ENCODE data around the gene COL5A2. TPM values are rescaled to one million over a fixed set of nuclear protein-coding genes. Genes with fewer than 3 reads are reported as not detected.

COL5A2 gene
- total RNA-seq, 2 donors from 2014 or later = 8.2 to 17.6 TPM

DNA sequence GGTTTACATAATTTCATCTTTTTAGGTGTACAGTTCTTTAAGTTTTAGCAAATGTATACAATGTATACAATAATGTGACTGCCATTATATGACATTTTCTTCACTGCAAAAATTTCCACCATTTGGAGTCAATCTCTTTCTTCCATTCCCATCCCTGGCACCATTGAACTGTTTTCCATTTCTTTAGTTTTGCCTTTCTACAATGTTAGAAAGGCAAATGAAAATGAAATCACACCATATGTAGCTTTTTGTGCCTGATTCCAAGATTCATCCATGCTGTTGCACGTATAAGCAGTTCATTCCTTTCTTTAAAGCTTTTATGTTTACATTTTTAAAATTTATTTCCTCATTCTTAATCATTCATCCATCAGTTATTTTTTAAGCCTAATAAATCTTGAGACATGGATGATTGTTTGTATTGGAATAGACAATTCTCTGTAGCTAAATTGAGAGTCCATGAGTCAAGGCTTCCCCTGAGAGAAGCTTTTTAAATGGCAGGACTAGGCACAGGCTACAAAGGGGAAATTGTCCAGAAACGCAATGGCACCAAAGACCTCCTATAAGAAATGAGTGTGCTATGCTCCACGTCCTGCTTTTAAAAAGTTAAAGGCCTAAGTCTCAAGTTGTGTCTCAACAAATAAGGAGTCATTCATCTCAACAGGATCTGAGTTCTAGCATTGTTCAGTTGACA is 8.7 kb upstream of the COL5A2 start:
- DNase-seq (ENCODE audit: low spot score) = no peak
- intact Hi-C loops (cut with DNase I) = no loop called here
- WGBS = 67% methylated on average over 3 of the region's 3 CpGs
- Histone ChIP-seq H3K9me3 (no peaks in the 10 kb centered on the region), H3K27me3 (replicated peaks; ENCODE audit: insufficient read depth) (no peaks in the 10 kb centered on the region), H3K27ac (no peak overlapping the region), H3K36me3 (no peaks in the 10 kb centered on the region), H3K4me1 (replicated peaks) (no peaks in the 10 kb centered on the region), H3K4me3 (no peak overlapping the region)
- TF ChIP-seq POLR2AphosphoS5 (IDR thresholded peaks at IDR 0.05) = no peak
- TF ChIP-seq, protein P1, sequence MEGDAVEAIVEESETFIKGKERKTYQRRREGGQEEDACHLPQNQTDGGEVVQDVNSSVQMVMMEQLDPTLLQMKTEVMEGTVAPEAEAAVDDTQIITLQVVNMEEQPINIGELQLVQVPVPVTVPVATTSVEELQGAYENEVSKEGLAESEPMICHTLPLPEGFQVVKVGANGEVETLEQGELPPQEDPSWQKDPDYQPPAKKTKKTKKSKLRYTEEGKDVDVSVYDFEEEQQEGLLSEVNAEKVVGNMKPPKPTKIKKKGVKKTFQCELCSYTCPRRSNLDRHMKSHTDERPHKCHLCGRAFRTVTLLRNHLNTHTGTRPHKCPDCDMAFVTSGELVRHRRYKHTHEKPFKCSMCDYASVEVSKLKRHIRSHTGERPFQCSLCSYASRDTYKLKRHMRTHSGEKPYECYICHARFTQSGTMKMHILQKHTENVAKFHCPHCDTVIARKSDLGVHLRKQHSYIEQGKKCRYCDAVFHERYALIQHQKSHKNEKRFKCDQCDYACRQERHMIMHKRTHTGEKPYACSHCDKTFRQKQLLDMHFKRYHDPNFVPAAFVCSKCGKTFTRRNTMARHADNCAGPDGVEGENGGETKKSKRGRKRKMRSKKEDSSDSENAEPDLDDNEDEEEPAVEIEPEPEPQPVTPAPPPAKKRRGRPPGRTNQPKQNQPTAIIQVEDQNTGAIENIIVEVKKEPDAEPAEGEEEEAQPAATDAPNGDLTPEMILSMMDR (IDR thresholded peaks at IDR 0.05) = no peak
- no peak for TF ChIP-seq POLR2A (IDR thresholded peaks at IDR 0.05)

DNA sequence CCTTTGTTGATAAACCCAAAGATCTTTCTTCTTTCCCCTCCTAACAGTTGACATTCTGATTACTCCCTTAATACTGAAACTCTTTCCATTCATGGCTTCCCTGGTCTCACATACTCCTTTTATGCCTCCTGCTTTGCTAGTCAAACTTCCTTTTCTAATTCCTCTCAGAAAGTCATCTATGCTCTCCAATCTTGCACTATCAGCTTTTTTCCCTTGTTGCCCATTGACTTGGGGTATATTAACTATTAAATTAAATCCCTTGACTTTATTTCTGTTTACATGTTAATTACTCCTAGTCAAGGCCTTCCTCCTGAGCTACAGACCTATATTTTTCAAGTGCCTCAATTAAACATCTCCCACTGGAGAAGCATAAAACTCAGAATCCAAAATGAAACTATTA is 3.6 kb upstream of the COL5A2 start:
- no peak overlapping the region for H3K27ac ChIP-seq
- H3K4me3 ChIP-seq = no peak overlapping the region
- no peak for TF ChIP-seq POLR2AphosphoS5 (IDR thresholded peaks at IDR 0.05)
- H3K4me1 ChIP-seq (replicated peaks) = no peaks in the 10 kb centered on the region
- no peak for DNase-seq (ENCODE audit: low spot score)
- no peaks in the 10 kb centered on the region for H3K27me3 ChIP-seq (replicated peaks; ENCODE audit: insufficient read depth)
- intact Hi-C loops (cut with DNase I) = no loop called here
- no peaks in the 10 kb centered on the region for H3K9me3 ChIP-seq
- H3K36me3 ChIP-seq = no peaks in the 10 kb centered on the region

DNA sequence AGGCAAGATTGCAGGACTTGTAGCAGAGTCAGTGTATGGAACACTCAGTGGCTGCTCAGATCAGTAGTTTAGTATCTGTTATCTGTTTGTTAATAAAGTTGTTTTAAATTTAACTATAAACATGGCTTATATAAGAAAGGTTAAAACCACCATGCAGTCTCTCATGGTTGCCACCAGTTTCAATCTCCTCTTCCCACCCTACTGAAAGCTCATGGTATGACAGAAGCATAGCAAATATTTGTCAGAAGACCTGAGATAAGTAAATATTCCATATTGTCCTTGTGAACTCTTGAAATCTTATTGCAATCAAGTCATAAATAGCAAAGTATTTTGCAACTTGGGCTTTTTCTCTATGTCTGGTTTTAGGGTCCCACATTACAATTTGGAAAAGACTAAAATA is 2.1 kb upstream of the COL5A2 start:
- H3K36me3 ChIP-seq = no peaks in the 10 kb centered on the region
- TF ChIP-seq POLR2AphosphoS5 (IDR thresholded peaks at IDR 0.05) (no peak), POLR2A (IDR thresholded peaks at IDR 0.05) (no peak)
- TF ChIP-seq, protein P1 (IDR thresholded peaks at IDR 0.05) = no peak

DNA sequence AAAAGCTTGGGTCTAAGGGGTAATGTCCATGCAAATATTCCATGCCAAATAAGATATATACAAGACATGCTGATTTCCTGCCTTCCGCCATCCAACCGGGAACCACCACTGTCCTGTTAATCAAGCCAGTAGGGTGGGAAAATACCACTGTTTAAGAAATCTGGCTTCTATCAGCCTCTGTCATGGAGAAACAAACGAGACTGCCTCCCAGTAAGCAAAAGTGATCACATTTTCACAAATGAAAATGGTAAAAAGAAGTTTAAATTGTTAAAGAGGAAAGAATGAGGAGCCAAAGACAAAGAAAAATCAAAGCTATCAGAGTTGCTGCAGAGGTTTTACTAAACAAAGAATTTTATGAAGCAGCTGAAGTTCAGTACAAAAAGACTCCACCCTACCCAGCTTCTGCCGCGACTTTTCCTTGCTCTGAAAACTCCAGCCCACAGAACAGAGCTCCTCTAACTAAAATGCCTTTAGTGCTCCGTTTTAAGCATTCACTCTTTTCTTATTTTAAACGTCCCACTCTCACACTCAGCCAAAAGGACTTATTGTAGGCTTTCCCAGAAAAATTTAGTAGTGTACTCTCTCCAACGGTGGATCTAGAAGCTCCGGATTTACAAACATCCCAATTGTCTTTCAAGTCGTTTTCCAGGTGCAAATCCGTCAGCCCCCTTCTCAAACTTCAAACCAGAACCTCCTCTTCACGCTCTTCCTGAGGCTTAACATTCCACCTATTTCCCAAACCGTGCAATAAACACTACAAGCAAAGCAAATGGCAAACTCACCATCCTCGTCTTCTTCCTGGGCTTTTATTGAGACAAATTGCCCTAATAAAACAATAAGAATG is 613 bp downstream of the COL5A2 start:
- Histone ChIP-seq H3K27me3 (replicated peaks; ENCODE audit: insufficient read depth) (no peaks in the 10 kb centered on the region), H3K4me3 (peak overlapping the region; percentile 25 to 27), H3K27ac (peak overlapping the region; percentile 2 to 53), H3K4me1 (replicated peaks) (no peaks in the 10 kb centered on the region), H3K9me3 (no peaks in the 10 kb centered on the region), H3K36me3 (no peaks in the 10 kb centered on the region)
- intact Hi-C loops (cut with DNase I) = loop anchor here (5.0 kb wide), 1 partner anchor 62 kb away; no protein-coding TSS in a partner anchor
- no peak for DNase-seq (ENCODE audit: low spot score)
- no peak for TF ChIP-seq POLR2AphosphoS5 (IDR thresholded peaks at IDR 0.05)
- TF ChIP-seq, protein P1 (IDR thresholded peaks at IDR 0.05) = no peak
- TF ChIP-seq POLR2A (IDR thresholded peaks at IDR 0.05) = no peak
- WGBS = 3% methylated on average over 14 of the region's 14 CpGs

More for the DNA sequence above, 2.1 kb upstream of the COL5A2 start:
- Histone ChIP-seq H3K4me1 (replicated peaks) (no peaks in the 10 kb centered on the region), H3K4me3 (no peak overlapping the region), H3K27ac (no peak overlapping the region), H3K27me3 (replicated peaks; ENCODE audit: insufficient read depth) (no peaks in the 10 kb centered on the region), H3K9me3 (no peaks in the 10 kb centered on the region)
- DNase-seq (ENCODE audit: low spot score) = no peak
- intact Hi-C loops (cut with DNase I) = no loop called here

DNA sequence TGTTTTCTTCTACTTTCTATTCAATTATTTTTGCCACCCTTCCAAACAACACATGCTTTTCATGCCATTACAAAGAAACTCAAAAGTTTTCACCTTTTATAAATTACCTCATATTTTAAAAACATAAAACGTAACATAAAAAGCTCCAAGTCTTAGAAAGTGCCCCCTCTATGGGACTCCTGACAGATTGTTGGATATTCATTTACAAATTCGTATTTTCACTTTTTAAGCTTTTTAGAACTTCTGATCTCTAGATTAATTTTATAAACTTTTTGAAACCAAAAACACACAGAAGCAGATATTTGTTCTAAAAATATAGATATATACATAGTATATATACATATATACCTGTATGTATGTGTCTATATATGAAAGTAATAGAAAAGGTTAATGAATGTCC is 1.5 kb downstream of the COL5A2 start:
- TF ChIP-seq POLR2AphosphoS5 (IDR thresholded peaks at IDR 0.05) (no peak), POLR2A (IDR thresholded peaks at IDR 0.05) (no peak)
- TF ChIP-seq, protein P1 (IDR thresholded peaks at IDR 0.05) = no peak
- no peaks in the 10 kb centered on the region for H3K36me3 ChIP-seq
- DNase-seq (ENCODE audit: low spot score) = no peak
- 24% methylated on average over 2 of the region's 2 CpGs for WGBS
- H3K27me3 ChIP-seq (replicated peaks; ENCODE audit: insufficient read depth) = no peaks in the 10 kb centered on the region
- peak overlapping the region; percentile 25 to 27 for H3K4me3 ChIP-seq
- intact Hi-C loops (cut with DNase I) = loop anchor here (5.0 kb wide), 1 partner anchor 61 kb away; no protein-coding TSS in a partner anchor
- H3K9me3 ChIP-seq = no peaks in the 10 kb centered on the region
- no peaks in the 10 kb centered on the region for H3K4me1 ChIP-seq (replicated peaks)
- H3K27ac ChIP-seq = no peak overlapping the region
